NCI-H187 treated with DMSO at 0.1 percent for 48 hours (cell line): Measurements from ENCODE around the gene CEP250.
"Not testable (repeated sequence)": the region's sequence is repeated elsewhere in the genome, so short reads cannot be mapped to it uniquely, and the experiment has no call there.

Experiments used
- DNase-seq: peaks from one replicate; lab custom pipeline; 2025; lab: John Stamatoyannopoulos, UW

Gene CEP250

GRCh38 chr20:35457539-35457938, 2.1 kb downstream of the CEP250 start:
- DNase-seq: not testable (repeated sequence)

GRCh38 chr20:35458388-35458787, 3.0 kb downstream of the CEP250 start:
- no peak for DNase-seq

GRCh38 chr20:35461620-35462019, 6.2 kb downstream of the CEP250 start:
- DNase-seq: no peak

GRCh38 chr20:35462351-35462750, 7.0 kb downstream of the CEP250 start:
- peak; percentile 52 for DNase-seq

GRCh38 chr20:35463455-35464300, 8.3 kb downstream of the CEP250 start:
- DNase-seq: peak; percentile 59

- DNase-seq: no peak
Observed at GRCh38 chr20:35465976-35466375, 10.6 kb downstream of the CEP250 start.

- DNase-seq: no peak
Observed at GRCh38 chr20:35466856-35467255, 11.5 kb downstream of the CEP250 start.

- DNase-seq: no peak
Observed at GRCh38 chr20:35467339-35468224, 12.2 kb downstream of the CEP250 start.

GRCh38 chr20:35468671-35469334, 13.4 kb downstream of the CEP250 start:
- no peak for DNase-seq

GRCh38 chr20:35472209-35472608, 16.8 kb downstream of the CEP250 start:
- no peak for DNase-seq

- DNase-seq: no peak
Observed at GRCh38 chr20:35473684-35474083, 18.3 kb downstream of the CEP250 start.

GRCh38 chr20:35474303-35474871, 19.0 kb downstream of the CEP250 start:
- no peak for DNase-seq

GRCh38 chr20:35476288-35476687, 20.9 kb downstream of the CEP250 start:
- DNase-seq: no peak

GRCh38 chr20:35478804-35479472, 23.5 kb downstream of the CEP250 start:
- no peak for DNase-seq

GRCh38 chr20:35479798-35480197, 24.4 kb downstream of the CEP250 start:
- DNase-seq: no peak

- DNase-seq: no peak
Observed at GRCh38 chr20:35487479-35487878, 32.1 kb downstream of the CEP250 start.

GRCh38 chr20:35489717-35490116, 34.3 kb downstream of the CEP250 start:
- DNase-seq: no peak

- no peak for DNase-seq
Observed at GRCh38 chr20:35490736-35491181, 35.4 kb downstream of the CEP250 start.

- DNase-seq: no peak
Observed at GRCh38 chr20:35491823-35492222, 36.4 kb downstream of the CEP250 start.

GRCh38 chr20:35492352-35492751, 37.0 kb downstream of the CEP250 start:
- no peak for DNase-seq

GRCh38 chr20:35496481-35496880, 41.1 kb downstream of the CEP250 start:
- DNase-seq: no peak
